HG02759 (cell line): Measurements from ENCODE around the gene SNCA.

Experiments used
- ATAC-seq: cut with Tn5 transposase; IDR thresholded peaks from one replicate; pipeline ENCODE4 v1.9.1; 2021; ENCODE audit warnings: mild to moderate bottlenecking, moderate library complexity; ENCODE audit not compliant: unreplicated experiment

The SNCA gene

DNA sequence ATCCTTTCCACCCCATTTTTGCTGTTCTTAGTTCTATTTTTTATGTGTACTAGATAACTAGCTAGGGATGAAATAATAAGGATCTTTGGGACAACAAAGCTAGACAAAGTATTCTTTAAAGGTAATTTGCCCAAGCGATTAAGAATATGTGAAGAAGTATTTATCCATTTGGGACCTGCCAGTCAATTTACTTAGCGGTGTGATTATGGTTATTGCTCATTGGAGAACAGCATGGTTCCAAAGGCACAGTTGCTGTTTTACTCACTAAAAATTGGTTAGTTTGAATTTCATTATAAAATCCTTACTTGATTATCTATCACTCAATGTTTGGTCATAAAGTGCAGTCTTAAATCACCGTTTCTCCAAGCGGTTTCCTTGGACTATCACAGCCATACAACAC, 124.1 kb downstream of the SNCA start:
- no peak for ATAC-seq

DNA sequence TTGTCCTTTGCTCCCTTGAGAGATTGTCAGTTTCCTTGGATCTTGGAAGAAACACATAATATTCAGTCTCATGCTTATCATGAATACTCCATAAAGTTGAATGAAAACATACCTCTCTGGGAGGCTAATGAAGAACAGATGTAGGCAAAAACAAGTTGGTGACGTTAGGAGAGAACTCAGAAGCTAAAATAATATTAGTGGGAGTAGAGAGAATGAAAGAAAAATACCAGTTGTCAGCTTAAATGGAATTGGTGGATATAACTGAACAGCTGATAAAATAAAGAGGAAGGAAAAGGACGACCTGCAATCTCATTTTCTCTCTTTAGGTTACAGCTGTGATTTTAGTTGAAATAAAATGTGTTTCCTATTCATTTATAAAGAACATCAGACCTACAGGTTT, 124.8 kb downstream of the SNCA start:
- no peak for ATAC-seq

DNA sequence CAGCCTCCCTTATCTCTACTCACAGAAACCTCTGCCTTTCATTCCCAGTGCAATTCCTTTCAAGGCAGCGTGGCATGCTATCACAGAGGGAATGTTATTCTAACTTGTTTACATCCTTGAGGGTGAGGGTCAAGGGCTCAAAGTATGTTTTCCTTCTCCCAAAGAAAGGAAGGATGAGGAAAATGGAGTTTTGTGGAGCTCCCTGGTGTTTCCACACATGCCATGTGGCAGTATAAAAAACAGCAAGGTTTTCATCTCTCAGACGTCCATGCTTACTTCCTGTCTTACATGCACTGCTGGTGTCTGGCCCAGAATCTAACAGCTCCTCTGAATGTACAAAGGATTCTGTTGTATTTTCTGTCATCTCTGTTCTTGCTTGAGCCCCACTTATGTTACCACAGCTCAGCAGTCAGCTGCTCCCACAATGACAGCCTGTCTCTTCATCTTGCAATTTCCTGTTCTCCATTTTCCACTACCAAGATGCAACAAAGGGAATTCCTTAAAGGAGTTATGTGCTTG, 128.0 kb downstream of the SNCA start:
- ATAC-seq: no peak

DNA sequence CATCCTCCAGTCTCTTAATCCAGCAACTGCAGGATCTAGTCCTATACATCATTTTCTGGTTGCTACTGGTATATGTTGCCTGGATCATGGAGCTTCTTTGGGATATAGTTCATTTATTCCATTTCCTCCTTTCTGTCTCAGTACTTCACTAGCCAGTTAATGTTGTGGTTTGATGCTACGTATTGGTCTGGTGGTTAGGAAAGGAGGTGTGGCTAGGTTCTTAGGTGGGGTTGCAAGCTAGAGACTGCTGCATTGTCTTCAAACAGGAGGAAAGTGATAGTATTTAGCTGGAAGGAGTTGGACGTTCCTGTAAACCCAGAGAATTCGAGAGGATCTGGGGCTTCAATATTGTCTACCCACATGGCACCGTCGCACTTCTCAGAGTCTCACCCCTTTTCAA, 129.5 kb downstream of the SNCA start:
- no peak for ATAC-seq

DNA sequence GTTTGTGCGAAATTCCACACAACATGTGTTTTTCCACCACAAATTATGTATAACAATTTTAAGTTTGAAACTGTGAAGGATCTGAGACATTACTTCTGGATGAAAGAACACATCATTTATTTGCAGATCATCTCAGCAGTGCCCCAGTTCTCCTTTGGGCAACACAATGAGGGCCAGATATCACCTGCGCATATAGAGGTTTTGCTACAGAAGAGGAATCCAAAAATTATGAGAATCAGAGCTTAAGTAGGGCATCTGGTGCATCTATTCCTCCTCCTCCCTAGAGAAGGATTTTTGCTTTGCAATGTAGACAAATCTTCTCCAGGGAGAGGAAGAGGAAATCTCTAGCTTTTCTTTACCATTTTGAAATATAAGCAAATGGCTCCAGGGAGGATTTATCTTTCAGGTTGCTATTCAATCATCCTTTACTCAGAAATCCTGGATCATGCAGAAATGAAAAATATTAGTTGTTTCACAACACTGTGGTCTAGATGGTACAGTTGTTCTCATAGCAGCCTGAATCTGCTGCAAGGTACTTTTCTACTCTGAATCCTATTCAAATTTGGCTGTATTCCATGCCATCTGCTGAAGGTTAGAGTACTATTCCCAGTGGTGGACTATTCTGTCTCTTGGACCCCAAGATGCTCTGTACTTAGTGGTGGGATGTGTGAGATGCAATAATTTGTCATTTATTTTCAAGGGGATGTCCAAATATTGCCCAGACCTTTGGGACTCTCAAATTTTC, 132.1 kb downstream of the SNCA start:
- ATAC-seq: no peak

DNA sequence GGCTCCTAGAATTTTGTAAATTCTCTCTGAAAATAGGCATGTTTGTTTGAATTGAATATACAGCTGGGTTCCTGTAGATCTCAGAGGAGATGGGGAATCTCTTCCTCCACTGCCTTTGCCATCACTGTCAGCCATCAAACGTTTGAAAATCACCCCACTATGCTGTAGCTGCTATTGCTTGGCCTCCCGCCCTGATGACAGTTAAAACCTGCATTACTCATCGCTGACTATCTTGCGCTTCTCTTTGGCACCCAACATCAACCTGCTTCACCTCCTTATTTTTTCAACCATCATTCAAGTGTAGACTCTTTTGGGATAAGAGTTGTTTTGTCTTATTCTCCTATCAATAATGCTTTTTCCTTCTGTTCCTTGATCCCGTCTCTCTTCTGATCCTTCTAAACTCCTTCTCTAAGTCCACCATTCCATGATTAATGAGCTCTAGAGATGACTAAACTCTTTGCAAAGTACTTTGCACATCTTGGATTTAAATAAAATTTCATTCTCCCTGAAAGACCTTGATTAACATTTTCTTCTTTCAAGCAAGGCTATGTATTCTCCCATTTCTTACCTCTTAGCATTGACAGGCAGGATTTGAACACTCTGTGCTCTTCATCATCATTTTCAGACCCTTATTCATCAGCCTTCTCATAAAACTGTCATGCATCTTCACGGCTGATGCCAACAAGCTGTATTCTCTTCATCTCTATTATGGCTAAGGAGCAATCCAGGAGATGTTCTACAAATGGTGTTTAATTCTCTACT, 133.0 kb downstream of the SNCA start:
- ATAC-seq: no peak

DNA sequence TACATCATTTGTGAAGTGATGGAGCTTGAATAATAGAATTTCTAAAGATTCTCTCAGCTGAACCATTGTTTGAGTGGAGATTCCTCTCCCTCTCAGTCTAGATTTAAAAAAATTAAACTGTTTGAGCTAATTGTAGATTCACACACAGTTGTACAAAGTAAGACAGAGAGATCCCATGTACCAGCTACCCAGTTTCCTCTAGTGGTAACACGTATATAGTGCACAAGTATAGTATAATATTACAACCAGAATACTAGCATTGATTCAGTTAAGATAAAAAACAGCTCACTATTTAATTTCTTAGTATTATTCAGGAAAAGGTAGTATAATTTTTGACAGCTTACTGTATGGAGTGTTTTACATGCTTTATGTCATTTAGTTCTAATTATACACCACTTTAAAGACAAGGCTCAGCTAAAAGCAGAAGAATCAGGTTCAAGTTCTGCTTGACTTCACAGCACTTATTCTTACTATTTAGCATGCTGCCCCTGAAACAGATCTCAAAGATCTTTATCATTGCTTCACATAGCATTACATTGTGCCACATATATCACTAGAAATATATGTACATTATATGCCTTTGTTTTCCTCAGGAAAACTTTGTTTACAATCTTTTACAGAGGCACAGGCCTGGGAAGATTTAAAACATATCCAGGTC, 136.1 kb downstream of the SNCA start:
- ATAC-seq: no peak

DNA sequence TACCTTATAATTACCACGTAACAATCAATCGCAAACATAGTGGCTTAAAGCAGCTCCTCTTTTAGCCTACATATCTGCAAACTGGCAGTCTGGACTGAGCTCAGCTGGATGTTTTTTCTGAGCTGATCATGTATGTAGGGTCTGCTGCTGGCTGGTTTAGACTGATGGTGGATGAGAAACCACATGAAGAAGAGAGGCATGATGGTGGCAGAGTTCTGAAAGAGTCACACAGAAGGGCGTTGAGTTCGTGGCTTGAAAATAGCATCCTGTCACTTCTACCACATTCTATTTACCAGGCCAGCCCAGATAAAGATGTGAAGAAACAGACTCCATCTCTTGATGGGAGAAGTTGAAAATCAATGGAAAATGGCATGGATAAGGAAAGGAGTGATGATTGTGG, 151.3 kb downstream of the SNCA start:
- no peak for ATAC-seq

DNA sequence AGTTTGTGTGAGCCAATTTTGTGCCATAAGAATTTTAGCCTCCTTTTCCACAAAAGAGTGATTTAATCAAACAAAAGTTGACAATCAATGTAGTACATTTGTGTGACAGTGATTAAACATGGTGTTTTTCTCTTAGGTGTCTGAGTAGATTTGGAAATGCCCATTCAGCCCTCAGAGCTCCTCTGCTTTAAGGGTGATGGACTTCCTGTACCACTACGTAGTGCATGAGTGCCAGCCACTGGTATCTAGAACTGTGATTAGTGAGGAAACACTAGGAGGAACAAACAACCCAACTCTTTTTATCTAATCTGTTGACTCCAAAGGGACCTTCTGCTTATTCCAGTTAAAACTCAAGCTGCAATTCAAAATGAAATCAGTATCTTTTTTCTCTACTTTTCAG, 151.7 kb downstream of the SNCA start:
- no peak for ATAC-seq

DNA sequence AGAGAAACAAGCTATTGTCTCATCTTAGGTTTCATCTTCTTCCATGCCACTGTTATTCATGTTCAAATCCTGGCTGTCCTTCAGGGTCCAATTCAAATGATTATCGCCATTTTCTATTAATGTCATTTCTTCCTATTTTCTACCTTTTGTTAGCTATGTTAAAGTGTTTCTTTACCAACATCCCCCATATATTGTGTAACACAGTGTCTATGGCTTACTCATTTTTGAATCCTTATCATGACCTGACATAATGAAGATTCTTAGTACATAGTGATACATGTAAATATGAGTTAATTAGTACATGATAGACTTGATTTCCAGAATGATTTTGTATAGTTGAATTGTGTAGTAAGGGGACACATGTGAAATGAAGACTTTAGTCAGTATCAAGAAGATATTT, 152.4 kb downstream of the SNCA start:
- no peak for ATAC-seq

DNA sequence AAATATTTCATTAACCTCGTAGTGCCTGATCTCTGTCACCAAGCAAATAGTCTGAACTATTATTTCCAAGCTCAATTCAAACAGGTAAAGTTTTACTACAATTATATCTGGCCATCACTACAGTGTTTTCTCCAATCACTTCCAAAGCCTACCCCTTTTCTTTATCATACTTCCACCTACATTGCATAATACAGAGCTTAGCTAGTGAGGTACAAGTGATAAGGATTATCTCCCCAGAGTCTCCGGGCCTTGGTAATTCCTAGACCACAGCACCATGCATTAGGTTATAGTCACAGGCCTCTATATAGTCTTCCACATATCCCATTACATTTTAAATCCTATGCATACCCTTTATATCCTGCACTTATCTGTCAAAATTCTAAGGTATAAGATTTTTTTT, 154.2 kb downstream of the SNCA start:
- ATAC-seq: no peak

DNA sequence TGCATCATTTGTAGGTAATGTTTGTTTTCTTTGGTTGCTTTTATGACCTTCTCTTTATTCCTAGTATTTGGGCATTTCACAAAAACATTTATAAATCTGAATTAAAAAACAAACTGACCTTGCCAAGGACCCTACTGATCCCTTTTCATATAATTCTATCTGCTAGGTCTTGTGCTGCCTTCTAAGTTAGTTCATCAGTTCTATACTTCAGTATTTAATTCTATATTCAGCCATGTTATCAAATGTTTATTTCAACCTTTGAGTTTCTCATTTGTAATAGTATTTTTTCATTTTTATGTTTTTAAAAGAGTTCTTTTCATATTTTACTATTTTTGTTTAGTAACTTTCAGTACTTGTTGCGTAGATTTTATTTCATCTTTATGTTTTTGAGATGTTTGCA, 155.3 kb downstream of the SNCA start:
- ATAC-seq: no peak

DNA sequence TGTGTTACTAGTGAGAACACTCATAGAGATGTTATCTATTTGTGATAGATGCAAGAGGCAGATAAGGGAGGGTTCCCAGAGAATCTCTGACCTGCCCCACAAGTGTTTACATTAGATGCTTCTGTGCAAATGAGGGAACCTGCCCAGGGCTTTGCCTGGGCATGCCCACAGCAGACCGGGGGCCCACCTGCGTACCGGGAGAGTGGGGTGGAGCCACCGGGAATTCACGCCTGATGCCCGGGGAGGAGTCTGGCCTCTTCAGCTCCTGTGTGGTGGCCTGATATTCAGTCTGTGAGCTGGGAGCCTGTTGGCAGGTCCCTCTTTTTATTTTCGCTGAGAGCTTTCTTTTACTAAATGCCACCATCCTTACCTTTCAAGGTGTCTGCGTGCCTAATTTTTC, 155.7 kb downstream of the SNCA start:
- ATAC-seq: no peak

DNA sequence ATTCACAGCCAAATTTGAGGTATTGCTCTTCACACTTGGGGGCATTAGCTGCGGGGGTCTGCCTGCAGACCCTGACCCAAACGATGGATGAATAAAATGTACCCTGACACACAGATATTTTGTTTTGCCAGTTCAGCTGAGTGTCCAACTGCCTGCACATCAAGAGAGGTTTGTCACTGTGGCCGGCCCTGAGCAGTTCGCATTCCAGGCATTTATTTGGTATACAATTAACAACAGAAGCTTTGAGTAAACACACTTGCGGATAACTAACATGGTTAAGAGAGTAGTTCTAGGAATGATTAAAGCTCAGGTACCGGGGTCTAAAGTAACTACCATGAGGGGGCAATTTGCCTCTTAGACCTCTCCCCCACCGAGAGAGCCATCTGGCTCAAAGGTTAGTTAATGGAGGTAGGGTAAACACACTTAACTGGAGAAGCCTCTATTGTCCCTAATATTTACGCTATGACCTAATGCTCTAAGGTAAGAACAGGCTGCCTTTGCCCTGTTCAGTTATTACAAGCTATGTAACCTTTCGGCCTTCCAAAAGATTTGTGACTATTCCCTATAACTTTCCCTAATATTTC, 162.0 kb downstream of the SNCA start:
- no peak for ATAC-seq
